Heart left ventricle (tissue), 16 donors: ENCODE data around the gene CDH13. TPM values are rescaled to one million over a fixed set of nuclear protein-coding genes. Genes with fewer than 3 reads are reported as not detected.

ENCODE experiments used
- ATAC-seq, 4 donors: fragments of 200-7000 bp; cut with Tn5 transposase; one replicate each; pipeline ENCODE4 v1.9.1; 2020 to 2022; ENCODE audit warnings: moderate library complexity in 4 of 4, mild to moderate bottlenecking in 3 of 4, moderate number of reproducible peaks in 1 of 4
- DNase-seq, 5 donors: peaks; one replicate each; pipeline ENCODE4 v3.0.0-alpha.2; 2020
- H3K27ac ChIP-seq, 12 donors: fragments of 200-600 bp; sonication (generic) in 4 of 12; one replicate each; pipeline versions ENCODE4 v1.5.0 to v1.8.0; 2016 to 2022; ENCODE audit warnings: mild to moderate bottlenecking in 2 of 12
- H3K27me3 ChIP-seq, 9 donors: fragments of 200-600 bp; sonication (generic) in 2 of 9; one replicate each; pipeline versions ENCODE4 v1.5.1 to v1.8.0; 2016 to 2022; ENCODE audit warnings: mild to moderate bottlenecking in 3 of 9
- H3K36me3 ChIP-seq, 9 donors: fragments of 200-600 bp; sonication (generic) in 2 of 9; one replicate each; pipeline versions ENCODE4 v1.5.0 to v1.8.0; 2018 to 2022; ENCODE audit warnings: mild to moderate bottlenecking in 2 of 9
- H3K4me1 ChIP-seq, 12 donors: fragments of 200-600 bp; sonication (generic) in 4 of 12; one replicate each; pipeline versions ENCODE4 v1.5.0 to v1.8.0; 2016 to 2022; ENCODE audit warnings: mild to moderate bottlenecking in 3 of 12
- H3K4me3 ChIP-seq, 12 donors: fragments of 200-600 bp; sonication (generic) in 4 of 12; one replicate each; pipeline versions ENCODE4 v1.5.0 to v1.8.0; 2017 to 2022; ENCODE audit warnings: mild to moderate bottlenecking in 9 of 12, moderate library complexity in 4 of 12
- H3K9me3 ChIP-seq, 12 donors: fragments of 200-600 bp; sonication (generic) in 4 of 12; one replicate each; pipeline versions ENCODE4 v1.5.0 to v1.8.0; 2016 to 2022; ENCODE audit warnings: mild to moderate bottlenecking in 1 of 12
- POLR2A ChIP-seq, 2 donors: fragments of 450-650 bp; IDR thresholded peaks; one replicate each; pipeline ENCODE4 v1.6.1; 2017; ENCODE audit warnings: antibody characterized with exemption in 2 of 2, mild to moderate bottlenecking in 2 of 2, moderate library complexity in 2 of 2
- WGBS, 4 donors: extraction: QIAGEN DNeasy Blood & Tissue Kit in 2 of 4; methylation state at CpG; one replicate each; pipeline versions ENCODE4 v1.1.5 to v1.1.7; 2013 to 2018; 5-methylcytosine and 5-hydroxymethylcytosine counted together
- intact Hi-C, 10 donors: fragments of 100-400 bp; cut with DNase I; formaldehyde crosslinking; loops; one replicate each; pipeline versions ENCODE4 v1.11.1 to v1.14.2; 2022
- polyA plus RNA-seq, 2 donors: library from polyadenylated mRNA; stranded (reverse); fragments of 200-250 nt; gene quantifications; one replicate each; pipeline ENCODE4 v1.2.3, GENCODE V29; 2013
- total RNA-seq, 9 donors: library from RNA; depleted of rRNA in 2 of 9; stranded (reverse); fragments of >200 nt in 2 of 9; fragmentation: NEBNext Ultra II Directional in 3 of 9; extraction: Animal tissue kit (Norgen Biotek cat#: 25700) in 3 of 9; gene quantifications; one replicate each; pipeline versions ENCODE4 v1.1.0 to v1.2.4, GENCODE V29; 2016 to 2023
- TF ChIP-seq, protein P1 (sequence below), 12 donors: fragments of 200-600 bp; sonication (generic) in 4 of 12; IDR thresholded peaks; one replicate each; pipeline versions ENCODE4 v1.5.0 to v1.8.0; 2018 to 2022; ENCODE audit warnings: antibody characterized with exemption in 12 of 12, mild to moderate bottlenecking in 5 of 12
- donor health status: ischemic (EF 13 %, LVEDD 7.1; RV severe dilation, severe dysfunction).
- donor health status: healthy with polysubstance abuse.
- donor health status: DM: no; HTN: yes; CAD: no.
- donor health status: DM: no; HTN: no; CAD: no.
- donor health status: ischemic (EF 25% LVEDD 6.9; RV normal size, moderate dysfunction).
- donor health status: ischemic (EF 25% LVEDD 5.7; RV mildly dilated, moderate dysfunction).
- donor health status: healthy.
- donor health status: DM: yes; HTN: yes; CAD: no.
- donor health status: ischemic (EF 35%, LVEDD 5.7; RV mildly dilated, moderate dysfunction).
- donor health status: nonischemic (EF 11% LVEDD 7.7; RV severe dilation, severe dysfunction).
- donor health status: DM: yes; HTN: yes; CAD: no.
- donor health status: PGD.
- donor health status: ischemic (EF 29% LVEDD 5.4; RV normal size, mild dysfunction).
- donor health status: nonischemic (EF 23%, LVEDD 6.1; RV moderate dilation, normal function).

CDH13 gene
- total and polyA plus RNA-seq, 11 donors = 15.0 to 172 (median 137) TPM

DNA sequence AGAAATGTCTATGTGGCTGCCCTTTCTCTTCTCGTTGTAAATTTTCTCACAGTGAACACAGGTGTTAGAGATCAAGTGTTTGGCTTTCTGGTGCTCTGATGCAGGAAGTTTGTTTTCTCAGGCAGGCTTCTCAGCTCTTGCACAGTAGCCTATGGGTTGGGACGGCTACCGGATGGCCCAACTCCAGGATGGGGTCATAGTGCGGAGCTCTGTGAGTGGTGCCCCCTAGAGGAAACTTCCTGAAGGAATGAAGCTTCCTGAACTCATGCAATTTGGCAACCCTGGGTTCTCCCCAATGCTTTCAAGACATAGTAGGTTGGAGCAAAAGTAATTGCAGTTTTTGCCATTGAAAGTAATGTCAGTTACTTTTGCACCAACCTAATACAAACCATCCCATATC lies 773.5 kb downstream of the CDH13 start:
- WGBS, 4 donors = 54 to 81% (median 64%) methylated on average over 4 of the region's 4 CpGs
- Histone ChIP-seq H3K4me1 (peaks cover 0 to 3% (median 0%) of the 10 kb centered on the region in 12 donors), H3K36me3 (no peaks in the 10 kb centered on the region), H3K4me3 (no peak overlapping the region), H3K27ac (no peak overlapping the region), H3K27me3 (no peaks in the 10 kb centered on the region), H3K9me3 (peaks cover 0 to 6% (median 0%) of the 10 kb centered on the region in 12 donors)
- no peak for ATAC-seq
- DNase-seq = no peak
- TF ChIP-seq, protein P1, sequence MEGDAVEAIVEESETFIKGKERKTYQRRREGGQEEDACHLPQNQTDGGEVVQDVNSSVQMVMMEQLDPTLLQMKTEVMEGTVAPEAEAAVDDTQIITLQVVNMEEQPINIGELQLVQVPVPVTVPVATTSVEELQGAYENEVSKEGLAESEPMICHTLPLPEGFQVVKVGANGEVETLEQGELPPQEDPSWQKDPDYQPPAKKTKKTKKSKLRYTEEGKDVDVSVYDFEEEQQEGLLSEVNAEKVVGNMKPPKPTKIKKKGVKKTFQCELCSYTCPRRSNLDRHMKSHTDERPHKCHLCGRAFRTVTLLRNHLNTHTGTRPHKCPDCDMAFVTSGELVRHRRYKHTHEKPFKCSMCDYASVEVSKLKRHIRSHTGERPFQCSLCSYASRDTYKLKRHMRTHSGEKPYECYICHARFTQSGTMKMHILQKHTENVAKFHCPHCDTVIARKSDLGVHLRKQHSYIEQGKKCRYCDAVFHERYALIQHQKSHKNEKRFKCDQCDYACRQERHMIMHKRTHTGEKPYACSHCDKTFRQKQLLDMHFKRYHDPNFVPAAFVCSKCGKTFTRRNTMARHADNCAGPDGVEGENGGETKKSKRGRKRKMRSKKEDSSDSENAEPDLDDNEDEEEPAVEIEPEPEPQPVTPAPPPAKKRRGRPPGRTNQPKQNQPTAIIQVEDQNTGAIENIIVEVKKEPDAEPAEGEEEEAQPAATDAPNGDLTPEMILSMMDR (IDR thresholded peaks at IDR 0.05) = no peak
- no peak for TF ChIP-seq POLR2A (IDR thresholded peaks at IDR 0.05)
- intact Hi-C loops = no loop called here

DNA sequence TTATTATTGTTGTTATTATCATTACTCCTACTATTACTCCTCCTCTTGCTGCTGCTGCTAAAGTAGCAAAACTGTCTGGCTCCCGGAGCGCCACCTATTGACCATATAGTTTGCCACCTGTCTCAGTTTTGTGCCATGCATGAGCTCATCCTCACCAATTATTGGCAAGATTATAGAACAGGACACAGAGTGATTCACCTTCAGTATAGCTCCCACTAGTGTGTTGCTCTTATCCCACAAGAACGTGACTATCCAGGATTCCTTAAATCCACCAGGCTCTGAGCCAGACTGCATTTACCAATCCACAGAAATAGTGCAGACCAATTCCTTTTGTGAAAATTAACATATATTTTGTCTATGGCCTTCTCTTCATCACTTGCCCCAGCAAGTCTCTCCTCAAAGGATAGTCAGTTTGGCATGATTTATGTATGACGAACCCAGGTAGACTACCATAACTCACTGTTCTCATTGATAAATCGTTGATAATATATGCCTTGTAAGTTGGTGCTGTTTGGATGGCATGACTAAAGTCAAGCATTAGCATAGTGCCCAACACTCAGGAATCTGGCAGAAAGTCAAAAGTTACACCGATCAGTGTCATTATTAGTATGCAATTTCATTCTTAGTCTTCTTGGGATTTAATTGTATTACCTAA lies 775.5 kb downstream of the CDH13 start:
- DNase-seq = no peak
- H3K36me3 ChIP-seq = no peaks in the 10 kb centered on the region
- TF ChIP-seq, protein P1 (IDR thresholded peaks at IDR 0.05) = no peak
- no peak for TF ChIP-seq POLR2A (IDR thresholded peaks at IDR 0.05)
- no peaks in the 10 kb centered on the region for H3K27me3 ChIP-seq
- WGBS, 4 donors = 92 to 94% (median 92%) methylated on average over 6 of the region's 6 CpGs
- ATAC-seq = no peak
- H3K4me3 ChIP-seq = no peak overlapping the region
- intact Hi-C loops = no loop called here
- no peak overlapping the region for H3K27ac ChIP-seq
- peaks cover 0 to 6% (median 0%) of the 10 kb centered on the region in 12 donors for H3K9me3 ChIP-seq
- peaks cover 0 to 3% (median 0%) of the 10 kb centered on the region in 12 donors for H3K4me1 ChIP-seq

DNA sequence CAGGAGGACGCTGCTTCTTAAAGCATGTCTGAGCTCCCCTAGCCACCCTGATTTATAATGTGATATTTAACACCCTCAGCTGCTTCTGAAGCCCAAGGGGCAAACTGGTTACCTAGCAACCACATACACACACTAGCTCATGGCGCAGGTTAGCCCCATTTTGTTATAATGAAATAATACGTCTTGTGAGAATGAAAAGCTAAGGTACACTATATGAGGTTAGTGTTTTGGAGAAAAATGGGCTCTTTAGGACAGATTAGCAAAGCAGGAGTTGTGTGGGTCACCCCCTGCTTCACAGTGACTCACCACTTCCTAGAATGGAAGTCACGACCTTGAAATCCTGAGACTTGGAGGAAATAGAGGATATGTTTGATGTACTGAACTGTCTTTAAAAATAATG lies 776.2 kb downstream of the CDH13 start:
- WGBS, 4 donors = 74 to 93% (median 79%) methylated on average over 4 of the region's 4 CpGs
- ATAC-seq = no peak
- H3K4me1 ChIP-seq = no peaks in the 10 kb centered on the region

DNA sequence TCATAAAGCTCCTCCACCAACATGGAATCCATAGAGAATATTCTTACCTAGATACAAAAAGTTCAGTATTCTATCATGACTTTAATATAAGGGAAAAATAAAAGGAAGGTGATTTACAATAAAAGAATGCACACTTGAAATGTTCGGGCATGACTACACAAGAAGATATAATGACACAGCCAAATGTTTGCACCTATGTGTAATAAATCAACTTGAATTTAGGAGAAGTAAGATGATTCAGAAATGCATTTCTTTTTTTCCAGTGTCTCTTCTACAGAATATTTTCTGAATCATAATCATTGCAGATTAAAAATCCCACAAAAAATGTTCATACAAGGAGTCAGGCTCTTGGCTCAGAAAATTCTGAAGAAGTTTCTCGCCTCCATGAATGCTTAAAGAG lies 777.0 kb downstream of the CDH13 start:
- Histone ChIP-seq H3K9me3 (peaks cover 0 to 6% (median 0%) of the 10 kb centered on the region in 12 donors), H3K4me1 (no peaks in the 10 kb centered on the region), H3K4me3 (no peak overlapping the region), H3K27me3 (no peaks in the 10 kb centered on the region), H3K27ac (no peak overlapping the region), H3K36me3 (no peaks in the 10 kb centered on the region)
- no peak for DNase-seq
- no peak for TF ChIP-seq POLR2A (IDR thresholded peaks at IDR 0.05)
- TF ChIP-seq, protein P1 (IDR thresholded peaks at IDR 0.05) = no peak
- intact Hi-C loops = no loop called here
- WGBS, 4 donors = 90 to 95% (median 95%) methylated on average over 2 of the region's 2 CpGs
- no peak for ATAC-seq

More for the DNA sequence above, 776.2 kb downstream of the CDH13 start:
- H3K36me3 ChIP-seq = no peaks in the 10 kb centered on the region
- intact Hi-C loops = no loop called here
- H3K27me3 ChIP-seq = no peaks in the 10 kb centered on the region
- H3K4me3 ChIP-seq = no peak overlapping the region
- peaks cover 0 to 6% (median 0%) of the 10 kb centered on the region in 12 donors for H3K9me3 ChIP-seq
- no peak overlapping the region for H3K27ac ChIP-seq
- DNase-seq = no peak
- no peak for TF ChIP-seq POLR2A (IDR thresholded peaks at IDR 0.05)
- TF ChIP-seq, protein P1 (IDR thresholded peaks at IDR 0.05) = no peak
